Measurements from ENCODE around the gene C1QA. TPM values are rescaled to one million over a fixed set of nuclear protein-coding genes. Genes with fewer than 3 reads are reported as not detected.

Gene C1QA
- total and polyA plus RNA-seq, 4 experiments from 2014 or later: 1.2 to 2.2 TPM; not detected in 2

DNA sequence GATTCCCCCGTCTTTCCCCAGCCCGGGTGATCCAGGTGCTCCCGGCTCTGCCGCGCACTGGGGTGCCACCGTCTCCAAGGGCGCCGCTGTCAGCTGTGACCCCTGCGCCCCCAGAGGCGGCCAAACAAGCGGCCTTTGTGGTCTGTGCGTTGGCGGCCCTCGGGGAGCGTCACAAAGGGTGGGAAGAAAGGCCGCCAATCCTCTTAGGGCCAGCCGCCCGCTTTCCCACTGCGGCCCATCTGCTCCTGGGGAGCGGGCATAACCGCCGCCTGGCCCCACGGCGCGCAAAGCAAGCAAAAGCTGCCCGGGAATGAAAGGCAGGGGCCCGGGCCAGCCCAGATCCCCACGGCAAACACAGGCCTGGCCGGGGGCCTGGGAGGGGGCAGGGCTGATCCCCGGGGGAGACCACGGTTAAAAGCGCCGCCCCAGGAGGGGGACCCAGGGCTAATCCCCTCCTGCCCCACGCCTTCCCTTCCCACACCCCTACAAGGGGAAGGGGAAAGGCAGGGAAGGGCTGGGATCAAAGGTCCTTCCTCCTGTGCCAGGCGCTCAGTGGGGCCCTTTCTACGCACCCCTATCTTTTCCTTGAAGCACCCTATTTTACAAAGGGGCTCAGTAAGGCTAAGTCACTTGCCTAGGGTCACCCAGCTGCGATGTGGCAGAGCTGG, 40.6 kb downstream of the C1QA start:
- no peak for DNase-seq
- ChIA-PET POLR2A (ENCODE audit: partially characterized antibody) (no interaction called here), CTCF (ENCODE audit: partially characterized antibody) (no interaction called here)
- H3K27me3 Mint-ChIP-seq: peaks cover 9 to 27% of the 10 kb centered on the region in 2 donors
- Histone ChIP-seq H3K4me1 (ENCODE audit: insufficient read depth, low read length) (no peaks in the 10 kb centered on the region), H3K4me3 (ENCODE audit: low read length in 2 of 2) (no peak overlapping the region), H3K9me3 (ENCODE audit: control insufficient read depth in 1 of 2, low read length in 2 of 2) (no peaks in the 10 kb centered on the region), H3K27me3 (ENCODE audit: insufficient read depth, low read length) (peaks cover 9% of the 10 kb centered on the region), H3K36me3 (ENCODE audit: insufficient read depth, low read length) (no peaks in the 10 kb centered on the region), H3K27ac (ENCODE audit: low read depth, low read length) (no peak overlapping the region)
- H3K27ac Mint-ChIP-seq: no peak overlapping the region
- no peaks in the 10 kb centered on the region for H3K4me1 Mint-ChIP-seq
- intact Hi-C loops (cut with micrococcal nuclease): no loop called here
- H3K36me3 Mint-ChIP-seq: no peaks in the 10 kb centered on the region
- H3K9me3 Mint-ChIP-seq: no peaks in the 10 kb centered on the region
- H3K4me3 Mint-ChIP-seq: no peak overlapping the region

DNA sequence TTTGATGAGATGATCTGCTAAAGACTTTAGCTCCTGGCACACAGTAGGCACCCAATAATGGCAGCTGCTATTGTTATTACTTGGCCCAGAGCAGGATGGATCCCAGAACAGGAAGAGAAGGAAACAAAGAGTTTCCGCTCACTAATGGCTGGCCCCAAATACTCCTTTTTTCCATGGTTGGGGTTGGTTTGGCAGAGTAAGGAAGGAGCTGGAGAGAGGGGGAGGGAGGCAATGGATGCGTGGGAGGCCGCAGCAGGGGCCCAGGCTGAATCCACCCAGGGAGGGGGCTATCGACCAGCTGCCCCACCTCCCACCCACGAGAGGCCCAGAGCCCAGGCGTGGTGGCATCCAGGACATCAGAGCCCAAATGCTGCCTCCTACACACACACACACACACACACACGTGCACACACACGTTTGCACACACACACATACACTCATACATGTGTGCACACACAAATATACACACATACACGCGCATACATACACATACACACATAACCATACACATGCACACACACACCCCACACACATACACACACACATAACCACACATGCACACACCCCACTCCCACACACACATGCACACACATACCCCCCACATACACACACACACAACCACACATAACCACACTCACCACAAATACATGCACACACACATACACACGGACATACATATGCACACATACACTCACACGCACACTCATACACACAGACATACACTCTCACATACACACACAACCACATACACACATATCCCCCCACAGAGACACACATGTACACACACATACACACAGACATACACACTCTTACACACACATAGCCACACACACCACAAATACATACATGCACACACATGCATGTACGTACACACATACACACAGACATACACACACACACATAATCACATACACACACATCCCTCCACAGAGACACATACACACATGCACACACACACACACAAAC, 41.8 kb downstream of the C1QA start:
- H3K27me3 Mint-ChIP-seq: peaks cover 4 to 17% of the 10 kb centered on the region in 2 donors
- no peaks in the 10 kb centered on the region for H3K4me1 Mint-ChIP-seq
- Histone ChIP-seq H3K9me3 (ENCODE audit: control insufficient read depth in 1 of 2, low read length in 2 of 2) (no peaks in the 10 kb centered on the region), H3K4me1 (ENCODE audit: insufficient read depth, low read length) (no peaks in the 10 kb centered on the region), H3K4me3 (ENCODE audit: low read length in 2 of 2) (no peak overlapping the region), H3K27ac (ENCODE audit: low read depth, low read length) (no peak overlapping the region), H3K36me3 (ENCODE audit: insufficient read depth, low read length) (no peaks in the 10 kb centered on the region), H3K27me3 (ENCODE audit: insufficient read depth, low read length) (peaks cover 9% of the 10 kb centered on the region)
- no peaks in the 10 kb centered on the region for H3K36me3 Mint-ChIP-seq
- H3K27ac Mint-ChIP-seq: no peak overlapping the region
- no peak overlapping the region for H3K4me3 Mint-ChIP-seq
- no peaks in the 10 kb centered on the region for H3K9me3 Mint-ChIP-seq
- CTCF ChIA-PET (ENCODE audit: partially characterized antibody): no interaction called here
- intact Hi-C loops (cut with micrococcal nuclease): no loop called here
- POLR2A ChIA-PET (ENCODE audit: partially characterized antibody): no interaction called here
- DNase-seq: no peak

DNA sequence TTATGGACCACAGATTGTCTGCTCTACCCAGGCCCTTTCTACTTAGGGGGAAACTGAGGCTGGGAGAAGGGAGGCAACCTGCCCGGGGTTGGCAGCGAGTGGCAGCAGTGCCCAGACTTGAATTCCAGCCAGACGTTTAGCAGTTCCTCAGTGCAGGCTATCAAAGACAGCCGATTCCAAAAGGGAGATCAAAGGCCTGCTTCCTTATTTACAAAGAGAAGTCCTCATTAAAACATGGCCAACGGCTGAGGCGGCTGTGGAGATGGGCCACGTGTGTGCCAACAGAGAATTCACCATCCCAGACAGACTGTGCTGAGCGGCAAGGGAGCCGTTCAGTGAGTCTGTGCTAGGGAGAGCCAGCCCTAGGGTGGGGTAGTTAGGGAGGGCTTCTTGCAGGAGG, 44.3 kb downstream of the C1QA start:
- Histone ChIP-seq H3K27ac (ENCODE audit: low read depth, low read length) (no peak overlapping the region), H3K4me3 (ENCODE audit: low read length in 2 of 2) (no peak overlapping the region), H3K9me3 (ENCODE audit: control insufficient read depth in 1 of 2, low read length in 2 of 2) (no peaks in the 10 kb centered on the region), H3K27me3 (ENCODE audit: insufficient read depth, low read length) (no peaks in the 10 kb centered on the region), H3K4me1 (ENCODE audit: insufficient read depth, low read length) (no peaks in the 10 kb centered on the region), H3K36me3 (ENCODE audit: insufficient read depth, low read length) (no peaks in the 10 kb centered on the region)
- no peak for DNase-seq
- intact Hi-C loops (cut with micrococcal nuclease): no loop called here
- H3K27me3 Mint-ChIP-seq: peaks cover 10 to 14% of the 10 kb centered on the region in 2 donors
- CTCF ChIA-PET (ENCODE audit: partially characterized antibody): no interaction called here
- H3K9me3 Mint-ChIP-seq: peaks cover 0 to 2% (median 0%) of the 10 kb centered on the region in 8 donors
- no peak overlapping the region for H3K27ac Mint-ChIP-seq
- POLR2A ChIA-PET (ENCODE audit: partially characterized antibody): no interaction called here
- no peaks in the 10 kb centered on the region for H3K36me3 Mint-ChIP-seq
- no peak overlapping the region for H3K4me3 Mint-ChIP-seq
- H3K4me1 Mint-ChIP-seq: no peaks in the 10 kb centered on the region

- DNase-seq: no peak
- Mint-ChIP-seq H3K4me1 (no peaks in the 10 kb centered on the region), H3K9me3 (peaks cover 0 to 2% (median 0%) of the 10 kb centered on the region in 8 donors), H3K27me3 (peaks cover 13 to 16% of the 10 kb centered on the region in 2 donors), H3K4me3 (no peak overlapping the region), H3K36me3 (no peaks in the 10 kb centered on the region), H3K27ac (no peak overlapping the region)
- Histone ChIP-seq H3K4me1 (ENCODE audit: insufficient read depth, low read length) (no peaks in the 10 kb centered on the region), H3K27me3 (ENCODE audit: insufficient read depth, low read length) (no peaks in the 10 kb centered on the region), H3K27ac (ENCODE audit: low read depth, low read length) (no peak overlapping the region), H3K36me3 (ENCODE audit: insufficient read depth, low read length) (no peaks in the 10 kb centered on the region), H3K4me3 (ENCODE audit: low read length in 2 of 2) (no peak overlapping the region), H3K9me3 (ENCODE audit: control insufficient read depth in 1 of 2, low read length in 2 of 2) (no peaks in the 10 kb centered on the region)
- ChIA-PET POLR2A (ENCODE audit: partially characterized antibody) (no interaction called here), CTCF (ENCODE audit: partially characterized antibody) (no interaction called here)
- intact Hi-C loops (cut with micrococcal nuclease): no loop called here
Measured at GRCh38 chr1:22681556-22682276, 45.3 kb downstream of the C1QA start.

DNA sequence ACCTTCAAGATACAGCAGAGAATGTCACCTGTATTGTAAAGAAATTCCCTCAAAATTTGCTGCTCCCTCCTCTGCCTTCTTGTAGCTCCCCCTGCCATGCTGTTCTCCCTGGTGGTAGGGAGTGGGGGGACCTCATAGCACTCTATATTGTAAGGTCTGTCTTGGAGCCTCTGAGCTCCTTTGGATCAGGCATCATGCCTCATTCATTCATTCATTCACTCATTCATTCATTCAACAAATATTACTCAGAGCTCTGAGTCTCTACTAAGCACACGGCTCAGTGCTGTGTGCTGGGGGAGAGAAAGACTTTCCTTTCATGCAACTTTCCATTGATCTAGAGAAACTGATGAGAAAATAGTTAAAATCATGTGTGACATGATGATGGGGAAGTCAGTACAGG, 47.1 kb downstream of the C1QA start:
- Histone ChIP-seq H3K4me3 (ENCODE audit: low read length in 2 of 2) (no peak overlapping the region), H3K27ac (ENCODE audit: low read depth, low read length) (no peak overlapping the region), H3K9me3 (ENCODE audit: control insufficient read depth in 1 of 2, low read length in 2 of 2) (no peaks in the 10 kb centered on the region), H3K4me1 (ENCODE audit: insufficient read depth, low read length) (no peaks in the 10 kb centered on the region), H3K36me3 (ENCODE audit: insufficient read depth, low read length) (no peaks in the 10 kb centered on the region), H3K27me3 (ENCODE audit: insufficient read depth, low read length) (no peaks in the 10 kb centered on the region)
- ChIA-PET CTCF (ENCODE audit: partially characterized antibody) (no interaction called here), POLR2A (ENCODE audit: partially characterized antibody) (no interaction called here)
- Mint-ChIP-seq H3K4me3 (no peak overlapping the region), H3K4me1 (no peaks in the 10 kb centered on the region), H3K27ac (no peak overlapping the region), H3K27me3 (peaks cover 22 to 23% of the 10 kb centered on the region in 2 donors), H3K36me3 (no peaks in the 10 kb centered on the region), H3K9me3 (peaks cover 0 to 2% (median 0%) of the 10 kb centered on the region in 8 donors)
- no peak for DNase-seq
- intact Hi-C loops (cut with micrococcal nuclease): no loop called here

DNA sequence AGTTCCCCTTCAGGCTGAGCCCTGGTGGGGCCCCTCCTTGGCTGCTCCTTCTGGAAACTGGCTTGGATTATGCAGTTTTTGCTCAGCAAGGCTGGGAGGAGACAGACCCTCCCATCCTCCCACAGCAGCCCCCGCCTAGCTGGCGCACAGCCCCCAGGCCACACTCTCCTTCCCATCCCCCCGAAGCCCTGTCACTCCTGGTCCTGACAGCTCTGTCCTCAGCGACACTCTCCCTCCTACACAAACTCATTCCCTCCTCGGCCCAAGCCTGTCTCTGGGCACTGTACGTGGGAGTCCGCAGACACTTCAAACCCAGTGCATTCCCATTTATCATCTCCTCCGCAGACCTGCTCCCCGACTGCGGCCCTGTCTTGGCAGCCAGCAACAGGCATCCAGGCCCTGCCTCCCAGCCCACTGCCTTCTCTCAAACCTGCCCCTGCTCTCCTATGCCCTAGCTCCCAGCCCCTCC, 49.2 kb downstream of the C1QA start:
- Mint-ChIP-seq H3K36me3 (no peaks in the 10 kb centered on the region), H3K27me3 (peaks cover 23 to 27% of the 10 kb centered on the region in 2 donors), H3K4me3 (no peak overlapping the region), H3K9me3 (peaks cover 0 to 2% (median 0%) of the 10 kb centered on the region in 8 donors), H3K27ac (no peak overlapping the region), H3K4me1 (no peaks in the 10 kb centered on the region)
- DNase-seq: no peak
- intact Hi-C loops (cut with micrococcal nuclease): no loop called here
- POLR2A ChIA-PET (ENCODE audit: partially characterized antibody): no interaction called here
- CTCF ChIA-PET (ENCODE audit: partially characterized antibody): no interaction called here
- Histone ChIP-seq H3K27me3 (ENCODE audit: insufficient read depth, low read length) (no peaks in the 10 kb centered on the region), H3K4me3 (ENCODE audit: low read length in 2 of 2) (no peak overlapping the region), H3K36me3 (ENCODE audit: insufficient read depth, low read length) (no peaks in the 10 kb centered on the region), H3K4me1 (ENCODE audit: insufficient read depth, low read length) (no peaks in the 10 kb centered on the region), H3K9me3 (ENCODE audit: control insufficient read depth in 1 of 2, low read length in 2 of 2) (no peaks in the 10 kb centered on the region), H3K27ac (ENCODE audit: low read depth, low read length) (no peak overlapping the region)

DNA sequence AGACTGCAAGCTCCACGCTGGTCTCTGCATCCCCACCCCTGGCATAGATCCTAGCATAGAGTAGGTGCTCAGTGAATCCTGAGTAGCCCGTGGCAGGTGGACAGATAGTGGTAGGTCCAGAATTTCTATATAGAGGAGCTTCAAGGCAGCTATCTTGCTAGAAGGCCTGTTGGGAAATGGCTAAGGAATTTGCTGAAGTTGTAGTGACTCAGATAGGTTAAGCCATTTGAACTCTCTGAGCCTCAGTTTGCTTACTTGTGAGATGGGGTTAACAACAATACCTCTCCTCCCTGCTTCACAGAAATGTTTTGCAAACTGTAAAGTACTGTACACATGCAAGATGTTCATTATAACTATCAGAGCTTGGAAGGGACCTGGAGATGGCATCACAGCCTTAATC, 50.8 kb downstream of the C1QA start:
- H3K36me3 Mint-ChIP-seq: no peaks in the 10 kb centered on the region
- Histone ChIP-seq H3K27me3 (ENCODE audit: insufficient read depth, low read length) (no peaks in the 10 kb centered on the region), H3K36me3 (ENCODE audit: insufficient read depth, low read length) (no peaks in the 10 kb centered on the region), H3K4me1 (ENCODE audit: insufficient read depth, low read length) (no peaks in the 10 kb centered on the region), H3K4me3 (ENCODE audit: low read length in 2 of 2) (no peak overlapping the region), H3K27ac (ENCODE audit: low read depth, low read length) (no peak overlapping the region), H3K9me3 (ENCODE audit: control insufficient read depth in 1 of 2, low read length in 2 of 2) (no peaks in the 10 kb centered on the region)
- DNase-seq: no peak
- peaks cover 0 to 2% (median 0%) of the 10 kb centered on the region in 8 donors for H3K9me3 Mint-ChIP-seq
- no peak overlapping the region for H3K27ac Mint-ChIP-seq
- peaks cover 23 to 25% of the 10 kb centered on the region in 2 donors for H3K27me3 Mint-ChIP-seq
- CTCF ChIA-PET (ENCODE audit: partially characterized antibody): no interaction called here
- no peak overlapping the region for H3K4me3 Mint-ChIP-seq
- no peaks in the 10 kb centered on the region for H3K4me1 Mint-ChIP-seq
- POLR2A ChIA-PET (ENCODE audit: partially characterized antibody): no interaction called here
- intact Hi-C loops (cut with micrococcal nuclease): no loop called here
